SK-N-SH (cell line): Measurements from ENCODE around the gene TFPT. TPM values are rescaled to one million over a fixed set of nuclear protein-coding genes. Genes with fewer than 3 reads are reported as not detected.

Experiments used
- CTCF ChIA-PET: fragments of 300-600, 350-600 bp; formaldehyde crosslinking; extraction: SDS; loops from one replicate; lab custom pipeline; 2021; lab: Yijun Ruan, JAX
- POLR2A ChIA-PET: fragments of 350-600 bp; sonication (Branson Sonifier 250); formaldehyde crosslinking; extraction: SDS; loops from one replicate; lab custom pipeline; 2020; ENCODE audit warnings: antibody characterized with exemption, inconsistent platforms; lab: Yijun Ruan, JAX
- DNase-seq: peaks from one replicate; pipeline ENCODE4 v3.0.0; 2012
- H2AFZ ChIP-seq: fragments of 200-600 bp; sonication (generic); 2 replicates; pipeline ENCODE4 v1.8.1; 2016; ENCODE audit warnings: antibody characterized with exemption, mild to moderate bottlenecking, low read depth
- H3F3A ChIP-seq: fragments of 200-600 bp; sonication (generic); replicated peaks from 2 replicates; pipeline ENCODE3; 2016; ENCODE audit warnings: antibody characterized with exemption, mild to moderate bottlenecking; ENCODE audit not compliant: insufficient read depth
- H3K27ac ChIP-seq, 2 experiments: fragments of 200-500 bp in 1 of 2; fragments of 200-600 bp in 1 of 2; sonication (Bioruptor generic) in 1 of 2; sonication (generic), shearing (Covaris generic) in 1 of 2; 2 replicates each; pipeline versions ENCODE4 v1.5.1 to v1.6.1; 2014 to 2016; ENCODE audit warnings: low read depth in 2 of 2, inconsistent platforms in 1 of 2, low read length in 1 of 2, mild to moderate bottlenecking in 1 of 2, mixed read lengths in 1 of 2
- H3K27me3 ChIP-seq: fragments of 200-600 bp; sonication (generic), shearing (Covaris generic); 2 replicates; pipeline ENCODE4 v1.6.1; 2016; ENCODE audit warnings: mixed run types; ENCODE audit not compliant: insufficient read depth
- H3K36me3 ChIP-seq, 2 experiments: fragments of 200-500 bp in 1 of 2; fragments of 200-600 bp in 1 of 2; sonication (Bioruptor generic) in 1 of 2; sonication (generic) in 1 of 2; replicated peaks in 1 of 2; 2 replicates each; pipeline versions ENCODE3 to v1.5.1; 2014 to 2016; ENCODE audit warnings: low read length in 1 of 2, mild to moderate bottlenecking in 1 of 2; ENCODE audit not compliant: insufficient read depth in 2 of 2, control insufficient read depth in 1 of 2
- H3K4me1 ChIP-seq, 2 experiments: fragments of 200-500 bp in 1 of 2; fragments of 200-600 bp in 1 of 2; sonication (Bioruptor generic) in 1 of 2; sonication (generic), shearing (Covaris generic) in 1 of 2; 2 replicates each; pipeline versions ENCODE4 v1.5.1 to v1.6.1; 2014 to 2016; ENCODE audit warnings: low read depth in 1 of 2, low read length in 1 of 2, mixed run types in 1 of 2; ENCODE audit not compliant: insufficient read depth in 2 of 2, control insufficient read depth in 1 of 2
- H3K4me2 ChIP-seq: fragments of 200-600 bp; sonication (generic), shearing (Covaris generic); 2 replicates; pipeline ENCODE4 v1.6.1; 2017; ENCODE audit warnings: mixed run types
- H3K4me3 ChIP-seq, 2 experiments: fragments of 200-500 bp in 1 of 2; fragments of 200-600 bp in 1 of 2; sonication (Bioruptor generic) in 1 of 2; sonication (generic), shearing (Covaris generic) in 1 of 2; 2 replicates each; pipeline versions ENCODE4 v1.5.1 to v1.8.1; 2014 to 2016; ENCODE audit warnings: low read depth in 2 of 2, inconsistent platforms in 1 of 2, low read length in 1 of 2, mild to moderate bottlenecking in 1 of 2, mixed read lengths in 1 of 2, moderate library complexity in 1 of 2
- H3K79me2 ChIP-seq: fragments of 200-600 bp; sonication (generic); 2 replicates; pipeline ENCODE4 v1.8.1; 2017; ENCODE audit warnings: mild to moderate bottlenecking; ENCODE audit not compliant: insufficient read depth
- H3K9ac ChIP-seq: fragments of 200-600 bp; sonication (generic); 2 replicates; pipeline ENCODE4 v1.6.1; 2017; ENCODE audit warnings: mixed run types
- H3K9me2 ChIP-seq: fragments of 200-600 bp; sonication (generic); 2 replicates; pipeline ENCODE4 v1.6.1; 2017; ENCODE audit warnings: mixed run types
- H3K9me3 ChIP-seq: fragments of 200-600 bp; sonication (generic); 2 replicates; pipeline ENCODE4 v1.6.1; 2017; ENCODE audit warnings: mixed run types, mild to moderate bottlenecking, moderate library complexity
- H4K20me1 ChIP-seq: fragments of 200-600 bp; sonication (generic); 2 replicates; pipeline ENCODE4 v1.6.1; 2017; ENCODE audit warnings: mild to moderate bottlenecking, mixed run types; ENCODE audit not compliant: insufficient read depth
- CHD2 ChIP-seq: fragments of 150-350 bp; IDR thresholded peaks from 2 replicates; pipeline ENCODE4 v1.6.1; 2018; ENCODE audit warnings: low read length; ENCODE audit not compliant: partially characterized antibody
- EP300 ChIP-seq, 2 experiments: IDR thresholded peaks; 2 replicates each; pipeline versions ENCODE4 v1.4.0 to v1.6.1; 2012; ENCODE audit warnings: borderline replicate concordance in 1 of 2, low read depth in 1 of 2, low read length in 1 of 2
- EZH2phosphoT487 ChIP-seq: fragments of 200-600 bp; sonication (generic); IDR thresholded peaks from 2 replicates; pipeline ENCODE4 v1.6.1; 2017; ENCODE audit warnings: low read depth, mixed run types, mild to moderate bottlenecking, antibody characterized with exemption, moderate library complexity, borderline replicate concordance
- FOSL2 ChIP-seq: IDR thresholded peaks from 2 replicates; pipeline ENCODE4 v1.4.0; 2012; ENCODE audit warnings: low read depth, mild to moderate bottlenecking, moderate library complexity, borderline replicate concordance
- GABPA ChIP-seq: IDR thresholded peaks from 2 replicates; pipeline ENCODE4 v1.4.0; 2012; ENCODE audit warnings: low read depth, mild to moderate bottlenecking
- GATA2 ChIP-seq: sonication (generic); formaldehyde crosslinking; IDR thresholded peaks from 2 replicates; pipeline ENCODE4 v1.5.0; 2020; ENCODE audit warnings: mild to moderate bottlenecking, missing genetic modification reagents
- JUND ChIP-seq: IDR thresholded peaks from 2 replicates; pipeline ENCODE4 v1.4.0; 2012
- MEF2A ChIP-seq: IDR thresholded peaks from 2 replicates; pipeline ENCODE4 v1.4.0; 2012; ENCODE audit warnings: low read depth, borderline replicate concordance
- NFIC ChIP-seq: IDR thresholded peaks from 2 replicates; pipeline ENCODE4 v1.4.0; 2012; ENCODE audit warnings: borderline replicate concordance
- RCOR1 ChIP-seq: fragments of 150-350 bp; IDR thresholded peaks from 2 replicates; pipeline ENCODE4 v1.6.1; 2017; ENCODE audit warnings: antibody characterized with exemption, low read length
- TAF1 ChIP-seq: IDR thresholded peaks from 2 replicates; pipeline ENCODE4 v1.6.1; 2012; ENCODE audit warnings: low read depth, mild to moderate bottlenecking, low read length, moderate library complexity, borderline replicate concordance
- TCF12 ChIP-seq: IDR thresholded peaks from 2 replicates; pipeline ENCODE4 v1.4.0; 2012
- ZBTB33 ChIP-seq: IDR thresholded peaks from 2 replicates; pipeline ENCODE4 v1.4.0; 2012; ENCODE audit warnings: low read depth, borderline replicate concordance
- WGBS: methylation state at CpG from one replicate; pipeline ENCODE4 v1.1.6; 2017; ENCODE audit warnings: low lambda C conversion rate; 5-methylcytosine and 5-hydroxymethylcytosine counted together
- polyA plus RNA-seq, 3 experiments: library from polyadenylated mRNA; depleted of rRNA; stranded (reverse); fragments of >200 nt; gene quantifications; 2 replicates each; pipeline ENCODE4 v1.2.3, GENCODE V29; 2012
- TF ChIP-seq, protein P1 (sequence below): fragments of 150-350 bp; IDR thresholded peaks from 2 replicates; pipeline ENCODE4 v1.6.1; 2017; ENCODE audit warnings: antibody characterized with exemption, low read length, low read depth, borderline replicate concordance

The TFPT gene
- polyA plus RNA-seq, 1 of the 3 experiments (the other 2 are of a cell fraction): 49.7 TPM

DNA sequence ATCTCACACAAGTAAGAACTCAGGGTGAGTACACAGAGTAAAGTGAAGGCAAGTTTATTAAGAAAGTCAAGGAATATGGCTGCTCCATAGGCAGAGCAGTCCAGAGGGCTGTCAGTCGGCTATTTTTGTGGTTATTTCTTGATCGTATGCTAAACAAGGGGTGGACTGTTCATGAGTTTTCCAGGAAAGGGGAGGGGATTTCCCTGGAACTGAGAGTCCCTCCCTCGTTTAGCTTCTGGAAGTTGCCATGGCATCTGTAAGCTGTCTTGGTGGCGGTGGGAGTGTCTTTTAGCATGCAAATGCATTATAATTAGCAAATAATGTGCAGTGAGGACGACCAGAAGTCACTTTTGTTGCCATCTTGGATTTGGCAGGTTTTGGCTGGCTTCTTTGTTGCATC lies 46.0 kb downstream of the TFPT start:
- ChIA-PET POLR2A (interaction anchor here (0.9 kb wide), 1 partner anchor 11 kb away, joined by 3 read pairs; no protein-coding TSS in a partner anchor), CTCF (no interaction called here)
- Histone ChIP-seq H3K27me3 (peaks cover 61% of the 10 kb centered on the region; the same call in 1 of the 2 replicates), H3F3A (no peaks in the 10 kb centered on the region), H3K4me3 (no peak overlapping the region), H3K79me2 (no peaks in the 10 kb centered on the region), H3K36me3 (no peaks in the 10 kb centered on the region), H3K27ac (no peak overlapping the region), H2AFZ (no peak overlapping the region), H3K9me3 (no peaks in the 10 kb centered on the region), H3K9me2 (no peaks in the 10 kb centered on the region), H4K20me1 (no peaks in the 10 kb centered on the region), H3K4me2 (no peak overlapping the region), H3K4me1 (no peaks in the 10 kb centered on the region), H3K9ac (no peak overlapping the region)
- no peak for DNase-seq
- WGBS: 4% methylated on average over 5 of the region's 5 CpGs
- TF ChIP-seq, protein P1, sequence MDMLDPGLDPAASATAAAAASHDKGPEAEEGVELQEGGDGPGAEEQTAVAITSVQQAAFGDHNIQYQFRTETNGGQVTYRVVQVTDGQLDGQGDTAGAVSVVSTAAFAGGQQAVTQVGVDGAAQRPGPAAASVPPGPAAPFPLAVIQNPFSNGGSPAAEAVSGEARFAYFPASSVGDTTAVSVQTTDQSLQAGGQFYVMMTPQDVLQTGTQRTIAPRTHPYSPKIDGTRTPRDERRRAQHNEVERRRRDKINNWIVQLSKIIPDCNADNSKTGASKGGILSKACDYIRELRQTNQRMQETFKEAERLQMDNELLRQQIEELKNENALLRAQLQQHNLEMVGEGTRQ: no peak
- TF ChIP-seq JUND (no peak), FOSL2 (no peak)

- Histone ChIP-seq H3K9ac (no peak within 1 kb of the TSS), H3K27ac (no peak within 1 kb of the TSS), H3K4me2 (no peak within 1 kb of the TSS)
- 31% methylated on average over 34 of the region's 34 CpGs for WGBS
- POLR2A ChIA-PET: no interaction called here
- TF ChIP-seq EP300 (IDR thresholded peaks at IDR 0.05; ENCODE audit: borderline replicate concordance in 1 of 2, low read depth in 1 of 2, low read length in 1 of 2) (no peak), GATA2 (CRISPR knock-in tag) (no peak), ZBTB33 (no peak), GABPA (no peak), TCF12 (no peak), NFIC (no peak), MEF2A (no peak), TAF1 (no peak), CHD2 (no peak), EZH2phosphoT487 (no peak), RCOR1 (no peak)
- TF ChIP-seq, all 33 proteins: peak for 0
- Histone ChIP-seq H3K9me2 (no peaks in the 10 kb centered on the region), H2AFZ (no peak within 1 kb of the TSS), H3K36me3 (no peaks in the 10 kb centered on the region), H3K79me2 (no peaks in the 10 kb centered on the region), H3F3A (no peaks in the 10 kb centered on the region), H3K4me1 (no peaks in the 10 kb centered on the region), H4K20me1 (no peaks in the 10 kb centered on the region), H3K4me3 (no peak within 1 kb of the TSS), H3K9me3 (no peaks in the 10 kb centered on the region), H3K27me3 (peaks cover 76% of the 10 kb centered on the region)
- no peak for DNase-seq
- CTCF ChIA-PET: interaction anchor here (1.2 kb wide), 2 partner anchors 32 to 33 kb away, joined by 3 to 4 read pairs; no protein-coding TSS in a partner anchor
These were observed 51.9 kb downstream of the TFPT start, which contains the start of gene VSTM1 for GRCh38 chr19:54063350-54064116. Gene VSTM1, minus strand, starts transcription at chr19:54063897. Its CDS starts 120 bp downstream, at chr19:54063777.
